Effector CD8-positive, alpha-beta T cell (primary cell): ENCODE results near the gene ZNF431.
"Not testable (repeated sequence)": the region's sequence is repeated elsewhere in the genome, so short reads cannot be mapped to it uniquely, and the experiment has no call there.

Experiments used
- DNase-seq: peaks from one replicate; lab custom pipeline; 2025; lab: John Stamatoyannopoulos, UW
- total RNA-seq, 4 experiments: gene quantifications; one replicate each; lab custom pipeline; 2026; lab: John Stamatoyannopoulos, UW

ZNF431 gene
- 35.6 to 89.1 (median 61.9) reads per million in 4 experiments for total RNA-seq

DNA sequence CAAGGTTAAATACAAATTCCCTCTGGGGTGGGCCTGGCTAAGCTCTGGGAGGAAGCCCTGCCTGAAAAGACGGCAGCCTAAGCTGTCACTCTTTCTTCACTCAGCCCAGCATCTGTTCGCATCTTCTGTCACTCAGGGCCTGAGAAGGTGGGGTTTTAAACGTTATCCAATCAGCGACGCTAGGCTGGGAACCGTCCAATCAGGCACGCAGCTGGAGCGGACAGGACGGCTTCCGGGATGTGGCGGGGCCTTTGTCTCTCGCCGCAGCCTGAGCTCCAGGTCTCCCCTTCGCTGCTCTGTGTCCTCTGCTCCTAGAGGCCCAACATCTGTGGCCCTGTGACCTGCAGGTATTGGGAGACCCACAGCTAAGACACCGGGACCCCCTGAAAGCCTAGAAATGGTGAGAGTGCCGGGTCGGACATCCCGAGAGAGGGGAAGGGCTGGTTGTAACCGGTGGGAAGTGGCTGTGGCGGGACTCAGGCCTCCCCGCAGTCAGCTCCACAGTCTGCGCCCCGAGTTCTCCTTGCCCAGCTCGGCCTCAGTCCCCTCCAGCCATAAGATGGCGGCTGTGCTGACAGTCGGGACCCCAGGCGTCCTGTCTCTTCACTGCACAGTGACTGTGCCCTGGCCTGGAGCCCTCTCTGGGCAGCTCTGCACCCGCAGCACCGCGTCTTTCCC lies at the start of gene ZNF431:
Gene ZNF431 (plus strand): TSS at position 254 of the 678 bp plus-strand sequence. CDS start 144 bp downstream, at position 398.
- peak; percentile 79 for DNase-seq

DNA sequence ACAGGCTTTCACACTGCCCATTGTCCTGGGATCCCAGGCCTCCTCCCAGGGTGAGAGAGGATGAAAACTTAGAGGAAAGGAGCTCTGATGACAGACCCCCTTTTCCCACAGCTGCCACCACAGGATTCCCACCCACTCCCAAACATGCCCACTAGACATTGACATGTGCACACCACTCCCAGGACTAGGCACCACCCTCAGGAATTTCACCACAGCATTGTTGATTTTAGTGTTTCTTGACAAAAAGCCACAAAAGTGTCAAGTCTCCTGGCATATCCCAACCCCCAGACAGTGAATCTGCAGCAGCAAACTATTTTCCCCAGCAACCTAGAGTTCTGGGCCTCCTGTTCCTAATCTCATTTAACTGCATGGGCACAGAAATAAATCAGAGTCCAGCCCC lies 49.7 kb upstream of the ZNF431 start:
- DNase-seq: no peak

DNA sequence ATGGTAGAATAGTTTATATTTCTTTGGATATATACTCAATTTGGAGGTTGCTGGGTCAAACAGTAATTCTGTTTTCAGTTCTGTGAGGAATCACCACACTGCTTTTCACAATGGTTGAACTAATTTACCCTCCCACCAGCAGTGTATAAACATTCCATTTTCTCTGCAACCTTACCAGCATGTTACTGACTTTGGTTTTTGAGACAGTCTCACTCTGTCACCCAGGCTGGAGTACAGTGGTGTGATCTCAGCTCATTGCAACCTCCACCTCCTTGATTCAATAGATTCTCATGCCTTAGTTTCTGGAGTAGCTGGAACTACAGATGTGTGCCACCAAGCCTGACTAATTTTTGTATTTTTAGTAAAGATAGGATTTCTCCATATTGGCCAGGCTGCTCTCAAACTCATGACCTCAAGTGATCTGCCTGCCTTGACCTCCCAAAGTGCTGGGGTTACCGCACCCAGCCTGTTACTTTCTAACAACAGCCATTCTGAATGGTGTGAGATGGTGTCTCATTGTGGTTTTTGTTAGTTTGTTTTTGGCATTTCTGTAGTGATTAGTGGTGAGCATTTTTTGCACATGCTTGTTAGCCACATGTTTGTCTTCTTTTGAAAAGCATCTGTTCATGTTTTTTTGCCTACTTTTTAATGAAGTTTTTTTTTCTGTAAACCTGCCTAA lies 47.4 kb upstream of the ZNF431 start:
- no peak for DNase-seq

DNA sequence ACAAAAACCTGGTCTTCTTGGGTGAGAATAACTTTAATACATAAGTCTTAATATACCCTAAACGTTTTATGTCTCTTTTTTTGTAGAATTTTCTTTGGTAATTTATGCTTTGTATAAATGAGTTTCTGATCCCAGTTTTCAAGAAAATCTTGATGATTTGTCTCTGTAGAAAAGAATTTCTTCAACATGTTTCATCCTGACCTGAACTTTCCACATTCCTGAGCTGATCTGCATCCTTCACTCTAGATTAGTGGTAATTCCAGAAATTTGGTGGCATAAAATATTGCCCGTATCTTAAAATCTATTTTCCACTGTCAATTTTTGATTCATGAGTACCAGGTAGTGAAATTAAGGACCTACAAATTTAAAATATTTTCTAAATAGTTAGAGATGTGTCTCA lies 43.5 kb upstream of the ZNF431 start:
- DNase-seq: no peak

DNA sequence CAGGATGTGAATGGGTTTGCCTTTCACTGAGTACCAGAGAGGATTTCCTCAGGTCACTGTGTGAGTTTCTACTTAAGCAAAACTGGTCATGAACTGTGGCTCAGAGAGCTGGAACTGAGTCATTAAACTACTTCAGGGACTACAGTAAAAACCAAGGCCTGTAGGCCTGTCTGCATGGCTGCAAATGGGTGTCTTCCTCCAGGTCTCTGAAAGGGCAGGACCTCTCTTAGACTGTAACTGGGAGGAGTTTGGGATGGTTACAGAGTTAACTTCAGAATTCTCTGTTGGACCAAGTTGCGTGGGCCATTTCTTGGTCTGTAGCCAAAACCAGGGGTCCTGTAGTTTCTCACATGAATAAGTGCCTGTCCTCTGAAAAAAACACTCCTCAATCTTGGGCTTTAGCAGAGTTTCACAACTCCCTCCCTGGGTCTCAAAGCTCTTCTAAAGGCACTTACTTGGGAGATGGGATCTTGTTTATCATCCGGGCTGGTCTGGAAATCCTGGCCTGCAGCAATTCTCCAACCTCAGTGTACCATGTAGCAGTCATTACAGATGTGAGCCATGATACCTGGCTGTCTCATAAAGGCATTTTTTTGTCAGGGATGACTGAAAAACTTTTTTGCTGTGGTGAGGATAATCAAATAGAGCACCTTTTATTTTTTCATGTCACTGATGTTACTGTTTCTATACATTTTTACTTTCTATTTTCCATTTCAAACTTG lies 40.2 kb upstream of the ZNF431 start:
- no peak for DNase-seq

DNA sequence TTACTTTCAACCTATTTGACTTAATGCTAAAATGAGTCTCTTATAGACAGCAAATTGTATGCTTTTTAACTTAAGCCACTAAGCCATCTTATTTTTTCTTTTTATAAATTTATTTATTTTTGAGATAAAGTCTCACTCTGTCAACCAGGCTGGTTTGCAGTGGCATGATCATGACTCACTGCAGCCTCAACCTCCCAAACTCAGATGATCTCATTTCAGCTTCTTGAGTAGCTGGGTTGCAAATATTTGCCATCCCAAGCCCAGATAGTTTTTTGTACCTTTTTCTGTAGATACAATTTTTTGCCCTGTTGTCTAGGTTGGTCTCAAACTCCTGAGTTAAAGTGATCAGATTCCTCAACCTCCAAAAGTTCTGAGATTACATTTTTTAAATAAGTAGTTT lies 32.7 kb upstream of the ZNF431 start:
- DNase-seq: no peak

DNA sequence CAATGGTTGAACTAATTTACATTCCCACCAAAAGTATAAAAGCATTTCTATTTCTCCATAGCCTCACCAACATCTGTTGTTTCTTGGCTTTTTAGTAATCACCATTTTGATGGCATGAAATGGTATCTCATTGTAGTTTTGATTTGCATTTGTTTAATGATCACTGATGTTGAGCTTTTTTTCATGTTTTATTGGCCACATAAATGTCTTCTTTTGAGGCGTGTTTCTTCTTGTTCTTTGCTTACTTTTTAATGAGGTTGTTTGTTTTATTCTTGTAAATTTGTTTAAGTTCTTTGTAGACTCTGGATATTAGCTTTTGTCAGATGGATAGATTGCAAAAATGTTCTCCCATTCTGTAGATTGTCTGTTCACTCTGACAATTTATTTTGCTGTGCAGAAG lies 31.7 kb upstream of the ZNF431 start:
- DNase-seq: no peak

DNA sequence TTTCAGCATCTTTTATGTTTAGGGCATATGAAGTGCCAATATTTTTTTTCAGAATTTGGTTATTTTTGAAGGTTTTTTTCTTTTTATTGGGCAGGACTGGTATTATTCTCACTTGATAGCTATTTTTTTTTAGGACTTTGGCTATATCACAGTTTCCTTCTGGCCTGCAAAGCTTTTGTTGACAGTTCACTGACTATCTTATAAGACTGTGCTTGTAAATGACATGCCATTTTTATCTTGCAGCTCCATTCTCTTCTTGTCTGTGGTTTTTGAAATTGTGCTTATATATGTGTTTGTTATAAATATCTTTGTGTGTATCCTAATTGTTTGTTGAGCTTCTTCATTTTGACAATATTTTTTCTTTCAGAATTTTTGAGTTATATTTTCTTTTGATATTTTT lies 26.4 kb upstream of the ZNF431 start:
- no peak for DNase-seq

DNA sequence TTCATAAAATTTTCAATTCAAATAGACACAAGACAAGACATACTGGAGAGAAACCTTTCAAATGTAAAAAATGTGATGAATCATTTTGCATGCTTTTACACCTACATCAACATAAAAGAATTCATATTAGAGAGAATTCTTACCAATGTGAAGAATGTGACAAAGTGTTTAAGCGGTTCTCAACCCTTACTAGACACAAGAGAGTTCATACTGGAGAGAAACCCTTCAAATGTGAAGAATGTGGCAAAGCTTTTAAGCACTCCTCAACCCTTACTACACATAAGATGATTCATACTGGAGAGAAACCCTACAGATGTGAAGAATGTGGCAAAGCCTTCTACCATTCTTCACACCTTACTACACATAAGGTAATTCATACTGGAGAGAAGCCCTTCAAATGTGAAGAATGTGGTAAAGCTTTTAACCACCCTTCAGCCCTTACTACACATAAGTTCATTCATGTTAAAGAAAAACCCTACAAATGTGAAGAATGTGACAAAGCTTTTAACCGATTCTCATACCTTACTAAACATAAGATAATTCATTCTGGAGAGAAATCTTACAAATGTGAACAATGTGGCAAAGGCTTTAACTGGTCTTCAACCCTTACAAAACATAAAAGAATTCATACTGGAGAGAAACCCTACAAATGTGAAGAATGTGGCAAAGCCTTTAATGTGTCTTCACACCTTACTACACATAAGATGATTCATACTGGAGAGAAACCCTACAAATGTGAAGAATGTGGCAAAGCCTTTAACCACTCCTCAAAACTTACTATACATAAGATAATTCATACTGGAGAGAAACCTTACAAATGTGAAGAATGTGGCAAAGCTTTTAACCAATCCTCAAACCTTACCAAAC lies 24.6 kb upstream of the ZNF431 start:
- no peak for DNase-seq

DNA sequence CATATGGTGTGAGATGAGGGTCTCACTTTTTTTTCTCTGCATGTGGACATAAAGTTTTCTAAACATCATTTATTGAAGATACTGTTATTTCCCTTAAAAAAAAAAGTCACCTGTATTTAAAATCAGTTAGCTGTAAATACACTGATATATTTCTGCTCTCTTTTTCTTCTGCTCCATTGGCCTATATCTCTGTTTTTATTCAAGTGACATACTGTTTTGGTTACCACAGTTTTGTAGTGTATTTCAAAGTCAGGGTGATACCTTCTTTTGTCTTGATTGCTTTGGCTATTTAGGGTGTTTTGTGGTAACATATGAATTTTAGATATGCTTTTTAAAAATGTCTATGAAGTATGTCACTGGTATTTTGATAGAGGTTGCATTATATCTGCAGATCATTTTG lies 15.8 kb upstream of the ZNF431 start:
- no peak for DNase-seq

DNA sequence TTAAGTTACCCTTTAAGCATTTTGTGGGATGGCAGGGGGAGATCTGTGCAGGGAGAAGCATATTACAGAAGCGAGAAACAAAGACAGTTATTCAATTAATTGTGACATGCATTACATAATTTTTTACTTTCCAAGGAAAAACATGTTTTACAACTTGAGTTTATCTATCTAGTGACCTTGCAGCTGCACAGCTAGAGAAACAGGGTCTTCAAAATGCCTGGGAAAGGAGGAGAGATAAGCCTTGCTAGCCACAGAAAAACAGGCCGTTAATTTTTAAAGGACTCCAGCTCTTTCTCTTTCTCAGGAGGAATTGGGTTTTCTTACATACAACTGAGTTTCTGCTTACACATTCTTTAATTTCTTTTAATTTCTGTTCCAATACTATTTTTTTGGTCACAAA lies 14.8 kb upstream of the ZNF431 start:
- DNase-seq: no peak

DNA sequence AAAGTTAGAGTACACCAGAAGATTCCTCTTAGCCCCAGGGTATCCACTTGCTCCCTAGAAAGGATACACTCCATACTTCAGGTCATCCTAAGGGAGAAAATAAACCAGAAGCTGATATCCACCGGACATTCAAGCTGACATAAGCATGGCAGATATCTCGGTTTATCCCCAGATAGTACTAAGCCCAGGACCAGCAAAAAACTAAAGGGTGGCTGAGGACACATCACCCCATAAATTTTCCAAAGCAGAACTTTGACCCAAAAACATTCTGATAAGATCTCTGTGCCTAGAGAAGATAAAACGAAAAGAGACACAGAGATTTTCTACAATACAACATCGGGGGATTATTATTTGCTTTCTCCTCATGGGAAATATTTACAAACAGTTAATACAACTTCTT lies 13.9 kb upstream of the ZNF431 start:
- no peak for DNase-seq

DNA sequence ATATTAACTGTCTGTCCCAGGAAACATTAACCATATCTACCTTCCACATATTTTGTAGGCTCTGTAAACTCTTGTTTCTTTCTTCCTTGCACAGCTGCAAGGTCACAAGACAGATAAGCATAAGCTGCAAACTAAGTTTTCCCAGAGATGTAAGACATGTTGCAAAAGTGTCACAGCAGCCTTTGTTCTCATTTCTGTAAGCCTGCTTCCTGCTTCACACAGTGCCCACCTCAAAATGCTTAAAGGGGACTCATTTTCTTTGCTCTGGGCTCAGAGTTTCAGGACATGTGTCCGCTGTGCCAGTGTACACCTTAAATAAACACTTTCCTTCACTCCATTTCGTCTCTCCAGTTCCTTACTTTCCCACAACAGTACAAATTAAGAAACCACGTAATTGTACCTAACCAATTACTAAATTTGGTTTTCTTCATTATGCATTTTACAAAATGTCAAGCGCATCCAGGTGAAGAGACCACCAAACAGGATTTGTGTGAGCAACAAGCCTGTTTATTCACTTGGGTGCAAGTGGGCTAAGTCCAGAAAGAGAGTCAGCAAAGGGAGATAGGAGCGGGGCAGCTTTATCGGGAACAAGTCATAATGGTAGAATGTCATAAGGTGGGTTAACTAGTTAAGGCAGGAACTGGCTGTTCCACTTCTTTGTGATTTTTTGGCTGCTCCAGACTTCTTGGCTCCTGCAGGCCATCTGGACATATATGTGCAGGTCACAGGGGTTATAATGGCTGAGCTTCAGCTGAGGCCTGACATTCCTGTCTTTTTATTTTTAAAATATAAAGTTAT lies 12.7 kb upstream of the ZNF431 start:
- DNase-seq: no peak

DNA sequence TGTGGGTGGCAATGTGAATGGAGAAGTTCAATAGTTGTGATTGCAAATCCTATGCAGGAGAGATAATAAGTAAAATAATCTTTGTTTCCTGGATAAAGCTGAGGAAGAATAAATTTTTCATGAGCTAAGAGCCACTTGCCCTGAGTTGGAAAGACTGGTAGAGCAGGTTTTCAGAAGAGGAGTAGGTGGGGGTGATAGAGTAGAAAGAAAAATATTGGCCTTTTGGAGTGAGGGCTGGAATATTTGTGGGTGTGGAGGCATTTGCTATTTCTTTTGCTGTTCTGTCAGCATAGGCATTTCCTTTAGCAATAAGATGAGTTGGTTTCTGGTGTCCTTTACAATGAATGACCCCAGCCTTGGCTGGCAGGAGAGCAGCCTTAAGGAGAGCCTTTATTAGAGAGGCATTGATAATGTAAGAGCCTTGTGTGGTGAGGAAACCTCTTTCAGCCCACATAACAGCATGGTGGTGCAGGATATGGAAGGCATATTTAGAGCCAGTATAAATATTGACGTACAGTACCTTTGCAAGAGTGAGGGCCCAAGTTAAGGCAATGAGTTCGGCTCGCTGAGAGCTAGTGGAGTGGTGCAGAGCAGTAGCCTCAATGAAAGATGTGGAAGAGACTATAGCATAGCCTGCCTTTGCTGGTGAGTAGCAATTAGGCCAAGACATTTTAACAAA lies 11.6 kb upstream of the ZNF431 start:
- DNase-seq: no peak

DNA sequence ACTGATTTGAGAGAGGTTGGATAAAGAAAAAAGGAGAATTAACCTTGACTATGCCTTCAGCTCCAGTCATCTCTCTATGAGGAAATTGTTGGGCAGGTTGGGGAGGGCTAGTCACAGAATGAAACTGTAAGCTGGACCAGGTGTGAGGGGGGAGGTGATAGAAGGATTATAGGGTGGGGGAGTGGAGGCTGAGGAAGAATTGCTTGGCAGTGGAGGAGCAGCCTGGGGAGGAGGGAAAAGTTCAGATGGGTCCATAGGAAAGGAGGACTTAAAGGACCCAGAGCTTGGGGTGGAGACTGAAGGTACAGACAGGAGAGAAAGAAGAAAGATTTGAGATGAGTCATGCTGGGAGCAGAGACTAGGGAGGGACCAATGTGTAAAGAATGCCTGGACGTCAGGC lies 8.2 kb upstream of the ZNF431 start:
- no peak for DNase-seq

DNA sequence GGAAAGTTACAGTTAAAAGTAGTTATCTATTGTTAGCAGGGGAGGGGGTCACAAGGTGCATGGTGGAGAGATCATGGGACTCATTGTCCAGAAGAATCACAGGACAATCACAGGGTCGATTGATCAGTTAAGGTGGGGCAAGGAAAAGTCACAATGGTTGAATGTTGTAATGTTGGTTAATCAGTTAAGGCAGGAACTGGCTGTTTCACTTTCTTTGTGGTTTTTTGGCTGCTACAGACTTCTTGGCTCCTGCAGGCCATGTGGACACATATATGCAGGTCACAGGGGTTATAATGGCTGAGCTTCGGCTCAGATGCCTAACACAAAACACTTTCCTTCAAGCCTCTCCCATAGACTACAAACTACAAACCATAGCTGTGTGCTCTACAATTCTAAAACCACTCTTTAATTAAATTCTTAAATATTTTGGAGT lies 6.9 kb upstream of the ZNF431 start:
- no peak for DNase-seq

DNA sequence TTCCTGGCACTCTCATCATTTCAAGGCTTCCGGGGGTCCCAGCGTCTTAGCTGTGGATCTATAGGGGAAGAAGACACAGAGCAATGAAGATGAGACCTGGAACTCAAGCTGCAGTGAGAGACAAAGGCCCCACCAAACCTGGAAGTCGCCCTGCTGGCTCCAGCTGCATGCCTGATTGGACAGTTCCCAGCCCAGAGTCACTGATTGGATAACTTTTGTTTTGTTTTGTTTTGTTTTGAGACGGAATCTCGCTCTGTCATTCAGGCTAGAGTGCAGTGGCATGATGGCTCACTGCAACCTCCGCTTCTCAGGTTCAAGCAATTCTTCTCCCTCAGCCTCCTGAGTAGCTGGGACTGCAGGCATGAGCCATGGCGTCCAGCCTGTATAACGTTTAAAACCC lies 6.4 kb upstream of the ZNF431 start:
- no peak for DNase-seq

DNA sequence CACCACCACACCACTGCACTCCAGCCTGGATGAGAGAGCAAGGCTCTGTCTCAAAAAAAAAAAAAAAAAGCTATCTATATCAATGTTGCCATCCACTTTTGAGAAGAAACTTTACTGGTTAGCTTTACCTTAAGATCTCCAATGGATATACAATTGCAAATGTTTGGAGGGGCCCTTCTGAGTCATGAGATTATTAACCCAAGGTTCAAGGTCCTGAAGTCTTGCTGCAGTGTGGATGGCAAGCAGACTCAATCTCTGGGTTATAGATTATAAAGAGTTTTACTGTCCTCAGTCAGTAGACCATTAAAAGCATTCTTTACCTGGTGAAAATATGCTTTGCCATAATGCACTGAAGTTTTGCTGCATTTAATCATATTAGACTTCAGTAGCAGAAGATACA lies 3.7 kb upstream of the ZNF431 start:
- DNase-seq: no peak

DNA sequence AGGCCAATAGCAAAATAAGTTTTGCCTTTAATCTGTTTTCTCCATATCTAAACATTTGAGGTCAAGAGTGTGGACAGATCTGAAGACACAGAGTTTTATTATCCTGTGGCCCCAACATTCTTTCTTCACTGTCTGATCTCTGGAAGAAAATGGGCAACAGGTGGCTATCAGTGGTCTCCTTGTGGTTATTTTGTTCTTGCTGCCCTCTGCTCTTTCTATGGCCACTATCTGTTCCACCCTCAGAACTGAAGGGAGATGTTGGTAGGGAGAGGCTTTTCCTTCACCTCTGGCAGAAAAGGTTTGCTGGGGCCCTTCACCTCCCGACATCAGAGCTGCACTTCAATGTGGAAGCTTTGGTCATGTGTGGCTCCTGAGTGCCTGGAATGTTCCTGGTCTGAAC lies 834 bp upstream of the ZNF431 start:
- DNase-seq: not testable (repeated sequence)

DNA sequence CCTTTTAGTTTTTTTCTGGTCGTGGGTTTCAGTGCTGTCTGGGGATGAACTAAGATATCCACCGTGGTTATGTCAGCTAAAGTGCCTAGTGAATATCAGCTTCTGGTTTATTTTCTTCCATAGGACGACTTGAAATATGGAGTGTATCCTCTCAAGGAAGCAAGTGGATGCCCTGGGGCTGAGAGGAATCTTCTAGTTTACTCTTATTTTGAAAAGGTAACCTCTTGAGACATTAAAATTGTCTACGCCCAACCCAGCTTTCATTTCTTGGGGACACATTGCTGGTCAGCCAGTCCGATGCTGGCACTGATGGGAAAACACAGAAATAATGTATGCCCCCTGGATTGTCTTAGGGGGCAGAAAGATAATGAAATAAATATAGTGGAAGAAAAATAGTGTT lies 1.6 kb downstream of the ZNF431 start:
- no peak for DNase-seq

DNA sequence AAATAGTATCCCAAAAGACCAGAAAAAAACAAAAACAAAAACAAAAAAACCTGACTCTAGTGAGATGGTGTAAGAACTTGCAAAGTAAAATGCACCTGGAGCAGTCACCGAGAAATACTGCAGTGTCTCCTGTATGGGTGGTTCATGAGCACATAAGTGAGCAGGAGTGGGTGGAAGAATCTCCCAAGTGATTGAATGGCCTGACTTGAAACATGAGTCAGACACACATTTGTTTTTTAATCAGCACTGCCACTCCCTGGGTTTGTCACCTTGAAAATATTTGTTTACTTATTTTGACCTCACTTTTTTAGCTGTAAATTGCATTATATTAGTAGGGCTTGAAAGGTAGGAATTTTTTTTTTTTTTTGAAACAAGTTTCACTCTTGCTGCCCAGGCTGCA lies 2.0 kb downstream of the ZNF431 start:
- no peak for DNase-seq
